A673 (cell line): ENCODE data around the gene LRRC36. TPM values are rescaled to one million over a fixed set of nuclear protein-coding genes. Genes with fewer than 3 reads are reported as not detected.

ENCODE experiments used
- BruUV-seq: library from RNA; stranded (reverse); fragments of 400-500 nt; replicated peaks from 2 replicates; lab custom pipeline; 2021; lab: Mats Ljungman, UMichigan
- CTCF ChIA-PET: fragments of 300-600 bp; sonication (Branson Sonifier 250); formaldehyde crosslinking; loops from one replicate; lab custom pipeline; 2022; ENCODE audit warnings: antibody characterized with exemption; lab: Charles Lee
- POLR2A ChIA-PET: fragments of 300-600 bp; sonication (Branson Sonifier 250); formaldehyde crosslinking; loops from one replicate; lab custom pipeline; 2022; ENCODE audit warnings: antibody characterized with exemption; ENCODE audit not compliant: low non-redundant PET; lab: Charles Lee
- DNase-seq: peaks from one replicate; pipeline ENCODE4 v3.0.0-alpha.2; 2015; ENCODE audit warnings: low spot score
- H3K27ac ChIP-seq: fragments of 200-600 bp; sonication (generic); 2 replicates; pipeline ENCODE4 v1.5.1; 2016; ENCODE audit warnings: mixed run types, low read depth, mild to moderate bottlenecking, mixed read lengths, antibody characterized with exemption, low read length; ENCODE audit not compliant: poor library complexity, severe bottlenecking
- H3K27me3 ChIP-seq: fragments of 200-600 bp; sonication (generic); replicated peaks from 2 replicates; pipeline ENCODE4 v1.6.1; 2017; ENCODE audit warnings: mixed run types, low read depth, mild to moderate bottlenecking, mixed read lengths, antibody characterized with exemption, low read length; ENCODE audit not compliant: insufficient read depth, poor library complexity
- H3K36me3 ChIP-seq: fragments of 200-600 bp; sonication (generic); 2 replicates; pipeline ENCODE4 v1.6.1; 2016; ENCODE audit warnings: mixed run types, mild to moderate bottlenecking, mixed read lengths, antibody characterized with exemption, low read length; ENCODE audit not compliant: insufficient read depth, poor library complexity, severe bottlenecking
- H3K4me1 ChIP-seq: fragments of 200-600 bp; sonication (generic); 2 replicates; pipeline ENCODE4 v1.6.1; 2017; ENCODE audit warnings: mixed run types, mild to moderate bottlenecking, mixed read lengths, antibody characterized with exemption, low read length; ENCODE audit not compliant: insufficient read depth, poor library complexity, severe bottlenecking
- H3K4me3 ChIP-seq: fragments of 200-600 bp; sonication (generic); 2 replicates; pipeline ENCODE4 v1.5.1; 2016; ENCODE audit warnings: low read depth, mixed run types, mild to moderate bottlenecking, mixed read lengths, low read length; ENCODE audit not compliant: poor library complexity, severe bottlenecking
- H3K9me3 ChIP-seq: fragments of 200-600 bp; sonication (generic); 2 replicates; pipeline ENCODE4 v1.6.1; 2016; ENCODE audit warnings: mixed run types, low read depth, mild to moderate bottlenecking, mixed read lengths, antibody characterized with exemption, low read length; ENCODE audit not compliant: poor library complexity, severe bottlenecking
- EZH2 ChIP-seq: fragments of 200-600 bp; sonication (generic); IDR thresholded peaks from 2 replicates; pipeline ENCODE4 v1.6.1; 2017; ENCODE audit warnings: borderline replicate concordance, low read depth, mild to moderate bottlenecking, mixed read lengths, antibody characterized with exemption, low read length; ENCODE audit not compliant: poor library complexity, severe bottlenecking
- intact Hi-C: fragments of 100-400 bp; cut with micrococcal nuclease; formaldehyde crosslinking; loops from one replicate; pipeline ENCODE4 v1.10.0; 2022; ENCODE audit not compliant: unreplicated experiment
- total RNA-seq: library from RNA; stranded (reverse); gene quantifications from 2 replicates; pipeline ENCODE4 v1.2.3, GENCODE V29; 2021
- TF ChIP-seq, protein P1 (sequence below): fragments of 300-800, 200-600 bp; sonication (generic); conservative IDR thresholded peaks from 2 replicates; pipeline ENCODE4 v1.5.1; 2017; ENCODE audit warnings: low read depth, mild to moderate bottlenecking, antibody characterized with exemption, low read length, moderate library complexity, mixed read lengths

The LRRC36 gene
- total RNA-seq, 1 experiment from 2014 or later = not detected

DNA sequence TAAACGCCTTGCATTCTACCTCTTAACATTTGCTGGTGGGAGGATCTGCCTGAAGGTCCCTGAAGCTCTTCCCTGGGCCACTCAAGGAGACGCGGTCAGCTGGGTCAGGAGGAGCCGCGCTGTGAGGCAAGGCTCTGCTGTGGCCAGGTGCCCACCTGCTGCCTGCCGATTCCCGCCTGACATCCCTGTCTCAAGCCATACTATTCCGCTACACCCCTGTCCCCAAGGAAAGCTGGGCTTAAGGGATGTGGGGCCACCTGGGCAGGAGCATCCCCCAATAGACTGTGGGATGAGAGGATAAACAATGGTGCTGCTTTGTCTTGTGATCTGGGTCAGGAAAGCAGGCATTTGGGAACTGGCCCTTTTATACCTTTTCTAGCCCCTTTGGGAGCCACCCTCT lies 61.6 kb downstream of the LRRC36 start:
- POLR2A ChIA-PET = no interaction called here
- CTCF ChIA-PET = interaction anchor here (0.6 kb wide), 1 partner anchor 140 kb away, joined by 10 read pairs; no protein-coding TSS in a partner anchor

DNA sequence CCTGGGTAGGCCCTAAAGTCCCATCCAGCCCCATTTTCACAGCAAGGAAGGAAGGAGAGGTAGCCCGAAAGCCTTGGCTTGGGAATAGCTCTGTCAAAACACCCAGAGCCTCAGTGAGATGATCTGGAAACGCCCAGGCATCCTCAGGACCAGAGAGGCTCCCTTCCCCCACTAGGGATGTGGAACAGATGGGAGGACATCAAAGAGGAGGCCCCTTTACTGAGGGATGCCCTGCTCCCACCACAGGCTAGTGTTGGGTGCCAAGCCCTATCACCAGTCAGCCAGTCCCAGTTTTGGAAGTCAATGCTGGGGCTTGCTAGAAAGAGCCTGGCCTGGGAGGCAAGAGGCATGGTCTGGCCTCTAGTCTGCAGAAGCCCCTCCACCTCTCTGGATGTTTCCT lies 62.0 kb downstream of the LRRC36 start:
- no TSS peak for BruUV-seq
- no peak for DNase-seq
- Histone ChIP-seq H3K27ac (no peak overlapping the region), H3K27me3 (peaks cover 1% of the 10 kb centered on the region), H3K4me1 (peaks cover 3% of the 10 kb centered on the region), H3K9me3 (no peaks in the 10 kb centered on the region), H3K4me3 (no peak overlapping the region), H3K36me3 (no peaks in the 10 kb centered on the region)
- ChIA-PET POLR2A (no interaction called here), CTCF (interaction anchor here (0.6 kb wide), 1 partner anchor 140 kb away, joined by 10 read pairs; no protein-coding TSS in a partner anchor)
- TF ChIP-seq, protein P1, sequence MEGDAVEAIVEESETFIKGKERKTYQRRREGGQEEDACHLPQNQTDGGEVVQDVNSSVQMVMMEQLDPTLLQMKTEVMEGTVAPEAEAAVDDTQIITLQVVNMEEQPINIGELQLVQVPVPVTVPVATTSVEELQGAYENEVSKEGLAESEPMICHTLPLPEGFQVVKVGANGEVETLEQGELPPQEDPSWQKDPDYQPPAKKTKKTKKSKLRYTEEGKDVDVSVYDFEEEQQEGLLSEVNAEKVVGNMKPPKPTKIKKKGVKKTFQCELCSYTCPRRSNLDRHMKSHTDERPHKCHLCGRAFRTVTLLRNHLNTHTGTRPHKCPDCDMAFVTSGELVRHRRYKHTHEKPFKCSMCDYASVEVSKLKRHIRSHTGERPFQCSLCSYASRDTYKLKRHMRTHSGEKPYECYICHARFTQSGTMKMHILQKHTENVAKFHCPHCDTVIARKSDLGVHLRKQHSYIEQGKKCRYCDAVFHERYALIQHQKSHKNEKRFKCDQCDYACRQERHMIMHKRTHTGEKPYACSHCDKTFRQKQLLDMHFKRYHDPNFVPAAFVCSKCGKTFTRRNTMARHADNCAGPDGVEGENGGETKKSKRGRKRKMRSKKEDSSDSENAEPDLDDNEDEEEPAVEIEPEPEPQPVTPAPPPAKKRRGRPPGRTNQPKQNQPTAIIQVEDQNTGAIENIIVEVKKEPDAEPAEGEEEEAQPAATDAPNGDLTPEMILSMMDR = no peak
- no peak for TF ChIP-seq EZH2
- intact Hi-C loops = no loop called here

More for the DNA sequence above, 61.6 kb downstream of the LRRC36 start:
- H3K9me3 ChIP-seq = no peaks in the 10 kb centered on the region
- no TSS peak for BruUV-seq
- intact Hi-C loops = no loop called here
- DNase-seq = no peak
- no peaks in the 10 kb centered on the region for H3K36me3 ChIP-seq
- no peak overlapping the region for H3K27ac ChIP-seq
- no peaks in the 10 kb centered on the region for H3K4me1 ChIP-seq
- TF ChIP-seq EZH2 = no peak
- TF ChIP-seq, protein P1 = no peak
- no peak overlapping the region for H3K4me3 ChIP-seq
- H3K27me3 ChIP-seq = no peaks in the 10 kb centered on the region

DNA sequence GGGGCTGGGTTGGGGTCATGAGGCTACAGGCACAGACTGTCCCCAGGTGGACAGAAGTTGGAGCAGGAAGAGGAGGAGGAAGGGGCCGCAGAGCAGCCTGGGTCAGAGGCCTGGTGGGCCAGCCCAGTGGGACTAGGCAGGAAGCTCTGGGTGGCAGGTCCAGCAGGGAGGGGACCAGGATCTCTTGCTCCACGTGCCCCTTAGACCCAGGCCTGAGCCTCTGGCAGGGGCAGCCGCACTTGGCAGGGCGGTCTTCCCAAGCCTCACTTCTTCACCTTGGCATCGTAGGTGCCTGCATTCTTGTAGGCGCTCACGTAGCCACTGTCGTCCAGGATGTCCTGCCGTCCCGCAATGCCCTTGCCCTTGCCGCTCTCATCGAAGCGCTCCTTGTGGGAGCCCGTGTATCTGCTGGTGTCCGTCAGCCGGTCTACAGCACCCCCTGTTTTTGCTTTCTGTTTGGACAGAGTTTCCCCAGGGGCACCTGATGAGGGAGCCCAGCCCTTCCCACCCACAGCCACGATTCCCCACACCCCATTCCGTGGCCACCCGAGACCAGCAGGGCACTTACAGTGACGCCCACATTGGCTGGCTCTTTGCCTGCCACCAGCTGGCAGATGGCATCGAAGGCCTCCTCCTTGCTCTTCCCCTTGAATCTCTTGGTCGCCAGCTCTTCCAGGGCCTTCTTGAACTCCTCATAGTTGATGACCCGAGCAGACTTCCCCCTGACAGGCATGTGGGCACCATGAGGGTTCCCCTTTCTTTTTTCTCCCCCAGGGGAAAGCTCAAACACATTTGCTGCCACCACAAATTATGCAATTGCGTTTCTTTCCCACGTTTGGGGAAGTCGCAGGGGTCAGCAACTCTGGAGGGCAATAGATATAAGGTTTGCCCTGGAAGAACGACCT lies 63.5 kb downstream of the LRRC36 start:
- H3K4me3 ChIP-seq = no peak overlapping the region
- TF ChIP-seq, protein P1 = no peak
- TF ChIP-seq EZH2 = no peak
- H3K9me3 ChIP-seq = no peaks in the 10 kb centered on the region
- H3K27me3 ChIP-seq = peaks cover 8% of the 10 kb centered on the region
- BruUV-seq = no TSS peak
- ChIA-PET POLR2A (no interaction called here), CTCF (no interaction called here)
- intact Hi-C loops = no loop called here
- no peaks in the 10 kb centered on the region for H3K36me3 ChIP-seq
- DNase-seq = no peak
- peaks cover 9% of the 10 kb centered on the region for H3K4me1 ChIP-seq
- H3K27ac ChIP-seq = no peak overlapping the region
